WERI-Rb-1 (cell line): ENCODE results near the gene SHTN1.

Source experiments
- DNase-seq: peaks from one replicate; pipeline ENCODE4 v3.0.0-alpha.2; 2020
- H3K27ac ChIP-seq: fragments of 250-450 bp; sonication (Bioruptor Pico); 2 replicates; pipeline ENCODE4 v1.5.1; 2020; ENCODE audit warnings: mild to moderate bottlenecking, moderate library complexity
- H3K27me3 ChIP-seq: fragments of 250-450 bp; sonication (Bioruptor Pico); 2 replicates; pipeline ENCODE4 v1.5.1; 2021; ENCODE audit warnings: mild to moderate bottlenecking, low read depth, moderate library complexity; ENCODE audit not compliant: insufficient read depth, severe bottlenecking
- H3K36me3 ChIP-seq: fragments of 250-450 bp; sonication (Bioruptor Pico); 2 replicates; pipeline ENCODE4 v1.5.1; 2020; ENCODE audit warnings: mild to moderate bottlenecking, moderate library complexity
- H3K4me3 ChIP-seq: 2 replicates; pipeline ENCODE4 v1.5.1; 2011; ENCODE audit warnings: low read depth, mild to moderate bottlenecking, control low read depth, low read length
- H3K9me3 ChIP-seq: fragments of 250-450 bp; sonication (Bioruptor Pico); 2 replicates; pipeline ENCODE4 v1.5.1; 2021; ENCODE audit warnings: mild to moderate bottlenecking, moderate library complexity; ENCODE audit not compliant: severe bottlenecking
- CTCF ChIP-seq: IDR thresholded peaks from 2 replicates; pipeline ENCODE4 v1.5.1; 2011; ENCODE audit warnings: low read depth, mild to moderate bottlenecking, control low read depth, inconsistent platforms, low read length

Gene SHTN1

GRCh38 chr10:116873134-116873533 is 131.9 kb downstream of the SHTN1 start:
- H3K36me3 ChIP-seq, result no peaks in the 10 kb centered on the region
- H3K9me3 ChIP-seq, result no peaks in the 10 kb centered on the region
- no peak for DNase-seq
- H3K4me3 ChIP-seq, result no peak overlapping the region
- H3K27me3 ChIP-seq, result no peaks in the 10 kb centered on the region
- H3K27ac ChIP-seq, result no peak overlapping the region
- no peak for TF ChIP-seq CTCF

GRCh38 chr10:116870949-116871348 is 134.0 kb downstream of the SHTN1 start:
- no peak for TF ChIP-seq CTCF
- Histone ChIP-seq H3K9me3 (no peaks in the 10 kb centered on the region), H3K4me3 (no peak overlapping the region), H3K36me3 (no peaks in the 10 kb centered on the region), H3K27me3 (no peaks in the 10 kb centered on the region), H3K27ac (no peak overlapping the region)
- no peak for DNase-seq

- DNase-seq, result no peak
- TF ChIP-seq CTCF, result no peak
- Histone ChIP-seq H3K9me3 (no peaks in the 10 kb centered on the region), H3K36me3 (no peaks in the 10 kb centered on the region), H3K27ac (no peak overlapping the region), H3K4me3 (no peak overlapping the region), H3K27me3 (no peaks in the 10 kb centered on the region)
These were observed 136.3 kb downstream of the SHTN1 start for GRCh38 chr10:116868722-116869121.

- no peak overlapping the region for H3K27ac ChIP-seq
- no peaks in the 10 kb centered on the region for H3K9me3 ChIP-seq
- no peaks in the 10 kb centered on the region for H3K36me3 ChIP-seq
- H3K4me3 ChIP-seq, result no peak overlapping the region
- DNase-seq, result no peak
- no peaks in the 10 kb centered on the region for H3K27me3 ChIP-seq
- TF ChIP-seq CTCF, result no peak
These were observed 136.8 kb downstream of the SHTN1 start for GRCh38 chr10:116868198-116868676.

GRCh38 chr10:116866987-116867595 is 137.9 kb downstream of the SHTN1 start:
- no peaks in the 10 kb centered on the region for H3K9me3 ChIP-seq
- TF ChIP-seq CTCF, result no peak

GRCh38 chr10:116866066-116866465 is 138.9 kb downstream of the SHTN1 start:
- no peak for DNase-seq
- TF ChIP-seq CTCF, result no peak
- Histone ChIP-seq H3K27ac (no peak overlapping the region), H3K27me3 (no peaks in the 10 kb centered on the region), H3K9me3 (no peaks in the 10 kb centered on the region), H3K4me3 (no peak overlapping the region), H3K36me3 (no peaks in the 10 kb centered on the region)

More at GRCh38 chr10:116866987-116867595, 137.9 kb downstream of the SHTN1 start:
- DNase-seq, result no peak
- Histone ChIP-seq H3K27me3 (no peaks in the 10 kb centered on the region), H3K27ac (no peak overlapping the region), H3K36me3 (no peaks in the 10 kb centered on the region), H3K4me3 (no peak overlapping the region)
